HG02840 (cell line): ENCODE data around the gene ZIC2.

Experiments used
- ATAC-seq: cut with Tn5 transposase; IDR thresholded peaks from one replicate; pipeline ENCODE4 v1.9.1; 2021; ENCODE audit warnings: mild to moderate bottlenecking, moderate library complexity, moderate number of reproducible peaks; ENCODE audit not compliant: unreplicated experiment, low FRiP score

Gene ZIC2

GRCh38 chr13:99973163-99973807 is 8.3 kb upstream of the ZIC2 start:
- ATAC-seq = no peak

GRCh38 chr13:99973808-99974185 is 7.8 kb upstream of the ZIC2 start:
- no peak for ATAC-seq

- ATAC-seq = no peak
Observed at GRCh38 chr13:99974296-99974938, 7.2 kb upstream of the ZIC2 start.

- no peak for ATAC-seq
Observed at GRCh38 chr13:99974939-99975561, 6.5 kb upstream of the ZIC2 start.

GRCh38 chr13:99975626-99976025 is 6.0 kb upstream of the ZIC2 start:
- ATAC-seq = no peak

- ATAC-seq = no peak
Observed at GRCh38 chr13:99976575-99976974, 5.0 kb upstream of the ZIC2 start.

GRCh38 chr13:99977334-99977911 is 4.2 kb upstream of the ZIC2 start:
- no peak for ATAC-seq

- ATAC-seq = no peak
Observed at GRCh38 chr13:99977912-99978798, 3.4 kb upstream of the ZIC2 start.

- no peak for ATAC-seq
Observed at GRCh38 chr13:99978799-99979452, 2.7 kb upstream of the ZIC2 start.

GRCh38 chr13:99979453-99980200 is 2.0 kb upstream of the ZIC2 start:
- ATAC-seq = no peak

GRCh38 chr13:99980201-99980823 is 1.3 kb upstream of the ZIC2 start:
- ATAC-seq = no peak

GRCh38 chr13:99980824-99981734 is 505 bp upstream of the ZIC2 start:
- ATAC-seq = no peak

- no peak for ATAC-seq
Observed at GRCh38 chr13:99982036-99982730, 599 bp downstream of the ZIC2 start.

GRCh38 chr13:99982731-99983498 is 1.3 kb downstream of the ZIC2 start:
- no peak for ATAC-seq

GRCh38 chr13:99983499-99984401 is 2.2 kb downstream of the ZIC2 start:
- ATAC-seq = no peak
